D721Med (cell line): Measurements from ENCODE around the gene FFAR3.

Experiments
- DNase-seq: peaks from one replicate; pipeline ENCODE4 v3.0.0; 2011; ENCODE audit warnings: low spot score; ENCODE audit not compliant: insufficient read length
- FAIRE-seq: peaks from 2 replicates; lab custom pipeline; 2011; peaks lifted over from hg19 to GRCh38; lab: Jason Lieb, UNC
- CTCF ChIP-seq: IDR thresholded peaks from 2 replicates; pipeline ENCODE4 v1.5.1; 2012; ENCODE audit warnings: mild to moderate bottlenecking, control low read depth; ENCODE audit not compliant: insufficient read depth; ENCODE audit errors: missing control alignments

The FFAR3 gene

GRCh38 chr19:35337984-35338296 lies 20.3 kb upstream of the FFAR3 start:
- FAIRE-seq (no peak), DNase-seq (no peak)
- no peak for TF ChIP-seq CTCF

GRCh38 chr19:35340431-35340830 lies 17.8 kb upstream of the FFAR3 start:
- DNase-seq (no peak), FAIRE-seq (no peak)
- no peak for TF ChIP-seq CTCF

- DNase-seq (no peak), FAIRE-seq (no peak)
- no peak for TF ChIP-seq CTCF
Measured at GRCh38 chr19:35341006-35341405, 17.3 kb upstream of the FFAR3 start.

GRCh38 chr19:35341565-35342225 lies 16.6 kb upstream of the FFAR3 start:
- no peak for DNase-seq
- FAIRE-seq: no peak
- TF ChIP-seq CTCF: no peak

- no peak for TF ChIP-seq CTCF
- FAIRE-seq (no peak), DNase-seq (no peak)
Measured at GRCh38 chr19:35342430-35342829, 15.8 kb upstream of the FFAR3 start.

- no peak for TF ChIP-seq CTCF
- FAIRE-seq: no peak
- no peak for DNase-seq
Measured at GRCh38 chr19:35344511-35345031, 13.7 kb upstream of the FFAR3 start.

GRCh38 chr19:35345671-35346111 lies 12.6 kb upstream of the FFAR3 start:
- TF ChIP-seq CTCF: no peak
- DNase-seq (no peak), FAIRE-seq (no peak)
